Measurements from ENCODE around the gene TMEM255B. TPM values are rescaled to one million over a fixed set of nuclear protein-coding genes. Genes with fewer than 3 reads are reported as not detected.
A peak's percentile ranks its signal among the peaks of the same experiment; 100 is the strongest.

Gene TMEM255B
- total RNA-seq, 2 experiments from 2014 or later: 1.0 to 1.2 TPM

DNA sequence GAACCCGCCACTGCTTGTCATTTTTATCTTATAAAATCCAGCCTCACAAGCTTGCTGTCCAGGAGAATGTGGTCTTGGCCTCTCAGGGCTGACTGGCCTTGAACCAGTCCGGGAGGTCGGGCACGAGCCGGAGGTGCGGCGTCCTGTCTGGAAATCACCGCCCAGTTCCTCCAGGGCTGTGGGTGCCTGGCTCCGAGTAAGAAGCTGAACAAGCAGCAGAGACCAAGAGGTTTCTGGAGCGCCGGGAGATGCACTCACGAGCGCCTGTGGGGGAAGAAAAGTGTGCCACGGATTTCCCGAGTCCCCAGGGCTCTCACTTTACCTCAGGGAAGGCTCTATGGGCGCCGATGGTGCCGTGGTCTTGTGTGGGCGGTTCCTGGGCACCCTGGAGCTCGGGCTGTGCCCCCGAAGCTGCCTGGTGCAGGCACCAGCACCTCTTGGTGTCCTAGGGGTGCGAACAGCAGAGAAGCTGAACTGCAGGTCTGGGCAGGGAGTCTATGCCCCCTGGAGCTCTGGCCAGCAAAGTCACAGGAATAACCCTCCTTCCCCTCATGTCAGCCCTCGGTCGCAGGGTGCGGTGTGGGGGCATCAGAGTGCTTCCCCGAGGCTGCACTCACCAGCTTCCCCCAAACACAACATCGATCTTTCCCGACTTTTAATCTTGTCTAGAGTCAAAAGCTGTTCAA is 54.9 kb downstream of the TMEM255B start:
- POLR2A ChIA-PET: no interaction called here
- TF ChIP-seq, protein P1, sequence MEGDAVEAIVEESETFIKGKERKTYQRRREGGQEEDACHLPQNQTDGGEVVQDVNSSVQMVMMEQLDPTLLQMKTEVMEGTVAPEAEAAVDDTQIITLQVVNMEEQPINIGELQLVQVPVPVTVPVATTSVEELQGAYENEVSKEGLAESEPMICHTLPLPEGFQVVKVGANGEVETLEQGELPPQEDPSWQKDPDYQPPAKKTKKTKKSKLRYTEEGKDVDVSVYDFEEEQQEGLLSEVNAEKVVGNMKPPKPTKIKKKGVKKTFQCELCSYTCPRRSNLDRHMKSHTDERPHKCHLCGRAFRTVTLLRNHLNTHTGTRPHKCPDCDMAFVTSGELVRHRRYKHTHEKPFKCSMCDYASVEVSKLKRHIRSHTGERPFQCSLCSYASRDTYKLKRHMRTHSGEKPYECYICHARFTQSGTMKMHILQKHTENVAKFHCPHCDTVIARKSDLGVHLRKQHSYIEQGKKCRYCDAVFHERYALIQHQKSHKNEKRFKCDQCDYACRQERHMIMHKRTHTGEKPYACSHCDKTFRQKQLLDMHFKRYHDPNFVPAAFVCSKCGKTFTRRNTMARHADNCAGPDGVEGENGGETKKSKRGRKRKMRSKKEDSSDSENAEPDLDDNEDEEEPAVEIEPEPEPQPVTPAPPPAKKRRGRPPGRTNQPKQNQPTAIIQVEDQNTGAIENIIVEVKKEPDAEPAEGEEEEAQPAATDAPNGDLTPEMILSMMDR (IDR thresholded peaks at IDR 0.05): no peak
- Mint-ChIP-seq H3K4me3 (no peak overlapping the region), H3K9me3 (no peaks in the 10 kb centered on the region), H3K36me3 (ENCODE audit: low read depth) (peaks cover 4% of the 10 kb centered on the region), H3K27me3 (no peaks in the 10 kb centered on the region), H3K27ac (no peak overlapping the region), H3K4me1 (ENCODE audit: low read depth) (peaks cover 23% of the 10 kb centered on the region)
- CTCF ChIA-PET: no interaction called here
- intact Hi-C loops (cut with DNase I, micrococcal nuclease): no loop called here
- ATAC-seq (ENCODE audit: poor library complexity) (no peak), DNase-seq (no peak)
- no peaks in the 10 kb centered on the region for H3K36me3 ChIP-seq (ENCODE audit: insufficient read depth, low read length)
- H3K4me1 ChIP-seq (ENCODE audit: insufficient read depth, low read length): peaks cover 17% of the 10 kb centered on the region
- H3K4me3 ChIP-seq (ENCODE audit: low read length): no peak overlapping the region
- H3K9me3 ChIP-seq (ENCODE audit: control insufficient read depth in 1 of 2, insufficient read depth in 1 of 2, low read length in 2 of 2): peaks cover 8 to 13% of the 10 kb centered on the region in 2 experiments
- no peak overlapping the region for H3K27ac ChIP-seq (ENCODE audit: low read depth in 1 of 2, low read length in 2 of 2)
- H3K27me3 ChIP-seq (ENCODE audit: control insufficient read depth in 1 of 2, insufficient read depth in 2 of 2, low read length in 2 of 2): no peaks in the 10 kb centered on the region

DNA sequence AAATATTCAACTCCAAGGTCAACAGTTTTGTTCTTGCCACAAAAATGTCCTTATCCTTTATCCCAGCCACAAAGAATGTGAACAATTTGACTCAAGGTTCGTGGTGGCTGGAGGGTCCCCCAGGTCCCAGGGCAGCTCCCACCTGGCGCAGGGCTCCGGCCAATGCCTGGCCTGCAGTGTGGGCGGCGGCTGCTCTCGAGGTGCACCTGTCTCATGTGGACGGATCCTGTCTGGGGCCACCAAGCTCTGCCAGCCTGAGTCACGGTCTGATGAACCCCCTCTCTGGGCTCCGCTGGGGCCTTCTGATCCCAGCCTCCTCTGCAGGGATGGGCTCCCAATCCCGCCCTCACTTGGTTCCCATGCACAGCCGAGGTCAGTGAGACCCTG is 55.4 kb downstream of the TMEM255B start:
- Mint-ChIP-seq H3K27ac (no peak overlapping the region), H3K27me3 (no peaks in the 10 kb centered on the region), H3K9me3 (no peaks in the 10 kb centered on the region), H3K36me3 (ENCODE audit: low read depth) (peaks cover 4% of the 10 kb centered on the region), H3K4me3 (no peak overlapping the region), H3K4me1 (ENCODE audit: low read depth) (peaks cover 23% of the 10 kb centered on the region)
- H3K36me3 ChIP-seq (ENCODE audit: insufficient read depth, low read length): no peaks in the 10 kb centered on the region
- no peak overlapping the region for H3K27ac ChIP-seq (ENCODE audit: low read depth in 1 of 2, low read length in 2 of 2)
- no peaks in the 10 kb centered on the region for H3K27me3 ChIP-seq (ENCODE audit: control insufficient read depth in 1 of 2, insufficient read depth in 2 of 2, low read length in 2 of 2)
- TF ChIP-seq, protein P1 (IDR thresholded peaks at IDR 0.05): no peak
- DNase-seq (no peak), ATAC-seq (ENCODE audit: poor library complexity) (no peak)
- peaks cover 17% of the 10 kb centered on the region for H3K4me1 ChIP-seq (ENCODE audit: insufficient read depth, low read length)
- no peak overlapping the region for H3K4me3 ChIP-seq (ENCODE audit: low read length)
- H3K9me3 ChIP-seq (ENCODE audit: control insufficient read depth in 1 of 2, insufficient read depth in 1 of 2, low read length in 2 of 2): peaks cover 6 to 15% of the 10 kb centered on the region in 2 experiments
- intact Hi-C loops (cut with DNase I, micrococcal nuclease): no loop called here
- CTCF ChIA-PET: no interaction called here
- POLR2A ChIA-PET: no interaction called here

DNA sequence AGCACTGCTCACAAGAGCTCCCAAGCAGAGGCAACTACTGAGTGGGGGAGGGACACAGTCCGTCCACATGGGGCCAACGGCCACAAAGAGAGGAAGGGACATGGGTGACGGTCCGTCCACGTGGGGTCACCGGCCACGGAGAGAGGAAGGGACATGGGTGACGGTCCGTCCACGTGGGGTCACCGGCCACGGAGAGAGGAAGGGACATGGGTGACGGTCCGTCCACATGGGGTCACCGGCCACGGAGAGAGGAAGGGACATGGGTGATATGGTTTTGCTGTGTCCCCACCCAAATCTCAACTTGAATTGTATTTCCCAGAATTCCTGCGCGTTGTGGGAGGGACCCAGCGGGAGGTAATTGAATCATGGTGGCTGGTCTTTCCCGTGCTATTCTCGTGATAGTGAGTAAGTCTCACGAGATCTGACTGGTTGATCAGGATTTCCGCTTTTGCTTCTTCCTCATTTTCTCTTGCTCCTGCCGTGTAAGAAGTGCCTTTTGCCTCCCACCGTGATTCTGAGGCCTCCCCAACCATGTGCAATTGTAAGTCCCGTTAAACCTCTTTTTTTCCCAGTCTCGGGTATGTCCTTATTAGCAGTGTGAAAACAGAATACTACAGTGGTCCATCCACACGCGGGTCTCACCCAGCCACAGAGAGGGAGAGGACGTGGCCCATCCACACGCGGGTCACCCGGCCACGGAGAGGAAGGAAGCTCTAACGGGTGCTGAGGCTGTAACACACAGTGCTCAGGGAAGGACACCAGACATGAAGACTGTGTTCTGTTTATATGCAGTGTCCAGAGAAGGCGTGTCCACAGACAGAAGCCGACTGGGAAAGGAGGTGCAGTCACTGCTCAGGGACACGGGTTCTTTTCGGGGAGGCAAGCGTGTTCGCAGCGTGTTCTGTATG is 56.4 kb downstream of the TMEM255B start:
- ChIA-PET POLR2A (no interaction called here), CTCF (no interaction called here)
- H3K9me3 Mint-ChIP-seq: no peaks in the 10 kb centered on the region
- H3K9me3 ChIP-seq (ENCODE audit: control insufficient read depth in 1 of 2, insufficient read depth in 1 of 2, low read length in 2 of 2): peaks cover 0 to 13% of the 10 kb centered on the region in 2 experiments
- H3K27me3 Mint-ChIP-seq: no peaks in the 10 kb centered on the region
- H3K4me3 Mint-ChIP-seq: peak overlapping the region; percentile 92
- H3K27me3 ChIP-seq (ENCODE audit: control insufficient read depth in 1 of 2, insufficient read depth in 2 of 2, low read length in 2 of 2): no peaks in the 10 kb centered on the region
- H3K4me1 ChIP-seq (ENCODE audit: insufficient read depth, low read length): peaks cover 17% of the 10 kb centered on the region
- ATAC-seq (ENCODE audit: poor library complexity): peak; percentile 16
- H3K27ac Mint-ChIP-seq: peak overlapping the region; percentile 7
- H3K36me3 ChIP-seq (ENCODE audit: insufficient read depth, low read length): no peaks in the 10 kb centered on the region
- H3K36me3 Mint-ChIP-seq (ENCODE audit: low read depth): peaks cover 4% of the 10 kb centered on the region
- peak overlapping the region; percentile 41 for H3K4me3 ChIP-seq (ENCODE audit: low read length)
- TF ChIP-seq, protein P1 (IDR thresholded peaks at IDR 0.05): no peak
- DNase-seq: peak in 5 of 14 experiments; percentile 13 to 69 (median 56)
- intact Hi-C loops (cut with DNase I, micrococcal nuclease): loop anchor here (5.0 kb wide), 3 partner anchors 87 to 412 kb away; no protein-coding TSS in a partner anchor
- peaks cover 23% of the 10 kb centered on the region for H3K4me1 Mint-ChIP-seq (ENCODE audit: low read depth)
- H3K27ac ChIP-seq (ENCODE audit: low read depth in 1 of 2, low read length in 2 of 2): no peak overlapping the region

Data from CD4-positive, alpha-beta T cell (primary cell).